Left lung (tissue), 10 donors: ENCODE data around the gene PBX1. TPM values are rescaled to one million over a fixed set of nuclear protein-coding genes. Genes with fewer than 3 reads are reported as not detected.

Experiments
- ATAC-seq: fragments of 200-7000 bp; cut with Tn5 transposase; one replicate; pipeline ENCODE4 v1.9.1; 2020; ENCODE audit warnings: moderate library complexity
- DNase-seq, 4 donors: peaks; one replicate each; pipeline ENCODE4 v3.0.0-alpha.2; 2013 to 2020
- H3K27ac ChIP-seq, 2 donors: fragments of 200-600 bp; sonication (generic) in 1 of 2; one replicate each; pipeline versions ENCODE4 v1.5.0 to v1.8.0; 2020 to 2021
- H3K27me3 ChIP-seq, 2 donors: fragments of 200-600 bp; sonication (generic) in 1 of 2; one replicate each; pipeline versions ENCODE4 v1.5.0 to v1.8.0; 2020 to 2021
- H3K36me3 ChIP-seq, 2 donors: fragments of 200-600 bp; sonication (generic) in 1 of 2; one replicate each; pipeline versions ENCODE4 v1.5.0 to v1.8.0; 2020 to 2021
- H3K4me1 ChIP-seq, 2 donors: fragments of 200-600 bp; one replicate each; pipeline ENCODE4 v1.8.0; 2021
- H3K4me3 ChIP-seq, 2 donors: fragments of 200-600 bp; sonication (generic) in 1 of 2; one replicate each; pipeline versions ENCODE4 v1.5.0 to v1.8.0; 2020 to 2021; ENCODE audit warnings: mild to moderate bottlenecking in 1 of 2
- H3K9me3 ChIP-seq, 2 donors: fragments of 200-600 bp; sonication (generic) in 1 of 2; one replicate each; pipeline versions ENCODE4 v1.5.0 to v1.8.0; 2020 to 2021
- intact Hi-C, 2 donors: fragments of 100-400 bp; cut with DNase I; formaldehyde crosslinking; loops; one replicate each; pipeline versions ENCODE4 v1.11.2 to v1.14.2; 2022
- polyA plus RNA-seq, 6 donors: library from polyadenylated mRNA; unstranded; fragments of 120-200 nt; gene quantifications; one replicate each; pipeline ENCODE4 v1.2.1, GENCODE V29; 2013; ENCODE audit not compliant: insufficient read length in 6 of 6
- total RNA-seq, 2 donors: library from RNA; stranded (reverse); fragmentation: NEBNext Ultra II Directional; extraction: Animal tissue kit (Norgen Biotek cat#: 25700); gene quantifications; one replicate each; pipeline ENCODE4 v1.2.1, GENCODE V29; 2021
- TF ChIP-seq, protein P1 (sequence below), 2 donors: fragments of 200-600 bp; sonication (generic) in 1 of 2; IDR thresholded peaks; one replicate each; pipeline versions ENCODE4 v1.5.0 to v1.8.0; 2021; ENCODE audit warnings: antibody characterized with exemption in 2 of 2
- donor health status: DM: no; HTN: yes; CAD: no.
- donor health status: DM: no; HTN: no; CAD: no.

The PBX1 gene
- total and polyA plus RNA-seq, 8 donors, result 44.5 to 133 (median 127) TPM

DNA sequence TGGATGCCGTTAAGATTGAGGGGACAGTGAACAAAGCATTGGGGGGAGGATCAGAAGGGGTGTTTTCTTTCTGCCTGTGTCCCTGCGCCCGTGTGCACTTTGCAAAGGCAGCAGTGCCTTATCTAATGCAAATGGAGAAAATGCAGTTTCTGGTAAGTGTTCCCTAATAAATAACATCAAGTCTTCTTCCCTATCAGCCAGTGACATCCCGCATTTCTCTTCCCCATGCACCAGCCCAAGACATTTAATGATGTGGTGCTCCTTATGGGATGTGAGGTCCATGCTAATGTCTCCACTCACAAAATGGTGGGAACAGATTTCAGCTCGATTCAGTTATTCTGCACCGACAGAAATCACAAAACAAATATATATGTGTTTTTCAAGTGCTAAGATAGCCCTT is 111.8 kb downstream of the PBX1 start:
- Histone ChIP-seq H3K9me3 (peaks cover 0 to 3% of the 10 kb centered on the region in 2 donors), H3K4me3 (no peak overlapping the region), H3K27ac (no peak overlapping the region), H3K4me1 (no peaks in the 10 kb centered on the region), H3K36me3 (no peaks in the 10 kb centered on the region), H3K27me3 (no peaks in the 10 kb centered on the region)
- TF ChIP-seq, protein P1, sequence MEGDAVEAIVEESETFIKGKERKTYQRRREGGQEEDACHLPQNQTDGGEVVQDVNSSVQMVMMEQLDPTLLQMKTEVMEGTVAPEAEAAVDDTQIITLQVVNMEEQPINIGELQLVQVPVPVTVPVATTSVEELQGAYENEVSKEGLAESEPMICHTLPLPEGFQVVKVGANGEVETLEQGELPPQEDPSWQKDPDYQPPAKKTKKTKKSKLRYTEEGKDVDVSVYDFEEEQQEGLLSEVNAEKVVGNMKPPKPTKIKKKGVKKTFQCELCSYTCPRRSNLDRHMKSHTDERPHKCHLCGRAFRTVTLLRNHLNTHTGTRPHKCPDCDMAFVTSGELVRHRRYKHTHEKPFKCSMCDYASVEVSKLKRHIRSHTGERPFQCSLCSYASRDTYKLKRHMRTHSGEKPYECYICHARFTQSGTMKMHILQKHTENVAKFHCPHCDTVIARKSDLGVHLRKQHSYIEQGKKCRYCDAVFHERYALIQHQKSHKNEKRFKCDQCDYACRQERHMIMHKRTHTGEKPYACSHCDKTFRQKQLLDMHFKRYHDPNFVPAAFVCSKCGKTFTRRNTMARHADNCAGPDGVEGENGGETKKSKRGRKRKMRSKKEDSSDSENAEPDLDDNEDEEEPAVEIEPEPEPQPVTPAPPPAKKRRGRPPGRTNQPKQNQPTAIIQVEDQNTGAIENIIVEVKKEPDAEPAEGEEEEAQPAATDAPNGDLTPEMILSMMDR (IDR thresholded peaks at IDR 0.05), result no peak
- ATAC-seq, result no peak
- DNase-seq, result no peak
- intact Hi-C loops, result no loop called here

DNA sequence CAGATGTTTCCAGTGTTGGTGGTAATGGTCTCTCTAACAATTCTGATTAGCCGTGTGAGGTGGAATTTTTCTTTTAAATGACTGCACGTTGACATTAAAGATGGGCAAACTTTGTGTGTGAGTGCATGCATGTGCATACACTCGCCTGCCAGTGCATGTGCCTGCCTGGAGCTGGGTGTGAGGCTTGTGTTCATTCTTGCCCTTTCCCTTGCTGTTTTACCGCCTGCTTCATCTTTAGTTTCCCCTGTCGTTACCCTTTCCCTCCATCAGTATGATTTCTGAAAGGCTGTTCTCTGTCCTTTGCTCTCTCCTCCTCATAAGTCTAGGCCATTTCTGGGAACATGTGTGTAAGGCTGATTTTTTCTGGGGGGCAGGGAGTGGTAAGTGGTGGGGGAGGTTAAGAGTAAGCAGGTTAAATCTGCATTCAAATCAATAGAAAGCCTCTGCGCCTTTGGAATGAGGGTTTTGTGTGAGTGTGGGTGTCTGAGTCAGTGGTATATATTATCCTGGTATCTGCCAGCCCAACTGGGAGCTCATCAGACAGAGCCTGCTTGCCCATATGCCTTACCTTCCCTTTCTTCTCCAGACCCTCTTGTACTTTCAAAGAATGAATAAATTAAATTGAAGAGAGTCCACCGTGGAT is 112.5 kb downstream of the PBX1 start:
- Histone ChIP-seq H3K27me3 (no peaks in the 10 kb centered on the region), H3K9me3 (peaks cover 0 to 3% of the 10 kb centered on the region in 2 donors), H3K4me1 (no peaks in the 10 kb centered on the region), H3K36me3 (no peaks in the 10 kb centered on the region), H3K4me3 (no peak overlapping the region), H3K27ac (no peak overlapping the region)
- ATAC-seq (no peak), DNase-seq (no peak)
- TF ChIP-seq, protein P1 (IDR thresholded peaks at IDR 0.05), result no peak
- intact Hi-C loops, result no loop called here

DNA sequence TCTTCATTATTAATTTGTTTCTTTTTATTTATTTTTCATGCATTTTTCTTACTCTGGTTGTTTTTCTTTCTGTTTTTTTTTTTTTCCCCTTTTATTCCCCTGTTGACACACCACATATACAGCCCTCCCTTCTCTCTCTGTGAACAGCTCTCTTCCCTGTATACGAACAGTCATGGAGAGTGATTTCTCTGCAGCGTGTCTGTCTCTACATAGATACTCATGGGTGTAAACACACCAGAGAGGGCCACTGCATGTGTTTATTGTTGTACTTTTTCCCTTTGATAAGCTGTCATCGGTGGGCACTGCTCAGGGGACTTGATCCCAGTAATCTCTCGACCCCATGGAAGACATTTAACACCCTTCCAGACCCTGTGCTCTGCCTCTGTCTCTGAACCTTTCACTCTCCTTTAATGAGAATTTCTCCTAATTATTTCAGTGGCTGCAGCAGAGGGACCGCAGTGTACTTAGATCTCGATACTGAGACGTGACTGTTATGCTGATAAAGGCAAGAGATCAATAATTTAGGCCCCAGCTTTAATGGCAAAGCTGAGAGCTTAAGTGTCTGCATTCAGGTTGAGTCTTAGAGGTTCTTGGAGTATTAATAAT is 113.1 kb downstream of the PBX1 start:
- H3K4me1 ChIP-seq, result no peaks in the 10 kb centered on the region
- intact Hi-C loops, result no loop called here
- no peak for ATAC-seq
- no peak for DNase-seq
- no peak overlapping the region for H3K27ac ChIP-seq
- no peaks in the 10 kb centered on the region for H3K27me3 ChIP-seq
- TF ChIP-seq, protein P1 (IDR thresholded peaks at IDR 0.05), result no peak
- no peaks in the 10 kb centered on the region for H3K36me3 ChIP-seq
- H3K4me3 ChIP-seq, result no peak overlapping the region
- peaks cover 0 to 3% of the 10 kb centered on the region in 2 donors for H3K9me3 ChIP-seq

GRCh38 chr1:164672588-164672987 is 113.6 kb downstream of the PBX1 start:
- no peak overlapping the region for H3K4me3 ChIP-seq
- H3K27ac ChIP-seq, result no peak overlapping the region
- intact Hi-C loops, result no loop called here
- DNase-seq, result no peak
- no peaks in the 10 kb centered on the region for H3K36me3 ChIP-seq
- H3K9me3 ChIP-seq, result peaks cover 0 to 3% of the 10 kb centered on the region in 2 donors
- no peaks in the 10 kb centered on the region for H3K4me1 ChIP-seq
- no peak for ATAC-seq
- TF ChIP-seq, protein P1 (IDR thresholded peaks at IDR 0.05), result no peak
- H3K27me3 ChIP-seq, result no peaks in the 10 kb centered on the region

DNA sequence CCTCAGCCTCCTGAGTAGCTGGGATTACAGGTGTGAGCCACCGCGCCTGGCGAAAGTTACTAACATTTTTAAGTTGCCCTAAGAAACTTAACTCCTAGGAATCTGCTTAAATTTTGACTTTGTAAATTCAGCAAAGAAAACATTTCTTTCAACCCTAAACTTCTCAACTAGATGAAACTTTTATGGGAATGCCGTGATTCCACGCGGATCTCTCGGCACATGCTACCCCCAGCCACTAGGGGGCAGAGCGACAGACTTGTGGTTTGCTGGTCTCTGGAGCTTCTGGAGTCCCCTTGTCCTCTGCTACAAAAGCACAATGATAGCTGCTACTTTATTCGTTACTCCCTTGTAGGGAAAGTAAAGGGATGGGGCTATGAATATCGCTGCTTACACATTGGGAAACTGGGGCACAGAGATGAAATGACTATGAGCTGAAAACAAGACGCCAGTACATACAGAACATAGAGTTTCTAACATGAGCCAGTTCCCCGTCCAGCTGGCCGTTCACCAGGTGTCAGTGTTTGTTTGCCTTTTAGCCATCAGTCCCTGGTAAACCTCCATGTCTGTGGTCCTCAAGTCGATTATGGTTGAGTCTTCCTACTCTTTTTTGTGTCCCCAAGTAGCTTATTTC is 114.7 kb downstream of the PBX1 start:
- H3K27me3 ChIP-seq, result no peaks in the 10 kb centered on the region
- ATAC-seq (no peak), DNase-seq (no peak)
- no peaks in the 10 kb centered on the region for H3K4me1 ChIP-seq
- no peak overlapping the region for H3K27ac ChIP-seq
- TF ChIP-seq, protein P1 (IDR thresholded peaks at IDR 0.05), result peak in 1 of 2 donors; percentile 14
- intact Hi-C loops, result no loop called here
- H3K36me3 ChIP-seq, result no peaks in the 10 kb centered on the region
- no peak overlapping the region for H3K4me3 ChIP-seq
- peaks cover 0 to 3% of the 10 kb centered on the region in 2 donors for H3K9me3 ChIP-seq
